Activated CD8-positive, alpha-beta memory T cell treated with anti-CD3 and anti-CD28 coated beads for 1 hour (primary cell): ENCODE data around the gene CNTNAP5.

ENCODE experiments used
- DNase-seq, 2 donors: peaks; one replicate each; pipeline ENCODE4 v3.0.0-alpha.2; 2020; ENCODE audit warnings: low read depth in 1 of 2; ENCODE audit errors: extremely low read depth in 1 of 2

Gene CNTNAP5

GRCh38 chr2:124589971-124590370 lies 564.9 kb downstream of the CNTNAP5 start:
- no peak for DNase-seq

- no peak for DNase-seq
These were observed 577.7 kb downstream of the CNTNAP5 start for GRCh38 chr2:124602759-124603158.

GRCh38 chr2:124604940-124605339 lies 579.9 kb downstream of the CNTNAP5 start:
- no peak for DNase-seq

- no peak for DNase-seq
These were observed 582.6 kb downstream of the CNTNAP5 start for GRCh38 chr2:124607679-124608078.

GRCh38 chr2:124609667-124610066 lies 584.6 kb downstream of the CNTNAP5 start:
- no peak for DNase-seq

GRCh38 chr2:124610141-124610540 lies 585.1 kb downstream of the CNTNAP5 start:
- no peak for DNase-seq

- DNase-seq, result no peak
These were observed 585.8 kb downstream of the CNTNAP5 start for GRCh38 chr2:124610866-124611265.

- no peak for DNase-seq
These were observed 598.5 kb downstream of the CNTNAP5 start for GRCh38 chr2:124623560-124623959.

GRCh38 chr2:124625561-124625960 lies 600.5 kb downstream of the CNTNAP5 start:
- DNase-seq, result no peak

GRCh38 chr2:124626993-124627392 lies 601.9 kb downstream of the CNTNAP5 start:
- no peak for DNase-seq

GRCh38 chr2:124633812-124634211 lies 608.7 kb downstream of the CNTNAP5 start:
- no peak for DNase-seq

- no peak for DNase-seq
These were observed 614.4 kb downstream of the CNTNAP5 start for GRCh38 chr2:124639524-124639923.

GRCh38 chr2:124640221-124640750 lies 615.2 kb downstream of the CNTNAP5 start:
- no peak for DNase-seq

- no peak for DNase-seq
These were observed 621.2 kb downstream of the CNTNAP5 start for GRCh38 chr2:124646166-124646815.

GRCh38 chr2:124647245-124647644 lies 622.2 kb downstream of the CNTNAP5 start:
- DNase-seq, result no peak

GRCh38 chr2:124647663-124648062 lies 622.6 kb downstream of the CNTNAP5 start:
- no peak for DNase-seq

- no peak for DNase-seq
These were observed 623.9 kb downstream of the CNTNAP5 start for GRCh38 chr2:124649001-124649400.

- no peak for DNase-seq
These were observed 627.0 kb downstream of the CNTNAP5 start for GRCh38 chr2:124652099-124652498.

- no peak for DNase-seq
These were observed 633.3 kb downstream of the CNTNAP5 start for GRCh38 chr2:124658373-124658772.

- no peak for DNase-seq
These were observed 636.5 kb downstream of the CNTNAP5 start for GRCh38 chr2:124661558-124661957.

GRCh38 chr2:124662946-124663644 lies 638.0 kb downstream of the CNTNAP5 start:
- no peak for DNase-seq

GRCh38 chr2:124663645-124663997 lies 638.5 kb downstream of the CNTNAP5 start:
- no peak for DNase-seq
